HepG2 (cell line): Measurements from ENCODE around the gene FAM156A. TPM values are rescaled to one million over a fixed set of nuclear protein-coding genes. Genes with fewer than 3 reads are reported as not detected.

Experiments used
- ARID2 ChIP-seq: sonication (generic); formaldehyde crosslinking; IDR thresholded peaks from 2 replicates; pipeline ENCODE4 v1.8.1; 2022; ENCODE audit warnings: mild to moderate bottlenecking, missing genetic modification reagents, borderline replicate concordance
- CCAR2 ChIP-seq: fragments of 200-400 bp; formaldehyde crosslinking; optimal IDR thresholded peaks from 2 replicates; pipeline ENCODE3; 2018; ENCODE audit warnings: low read depth, mild to moderate bottlenecking, low read length, moderate library complexity
- FOXK1 ChIP-seq: sonication (generic); formaldehyde crosslinking; IDR thresholded peaks from 2 replicates; pipeline ENCODE4 v1.4.0; 2020; ENCODE audit warnings: low read depth, missing genetic modification reagents, borderline replicate concordance
- GATAD2A ChIP-seq: IDR thresholded peaks from 2 replicates; pipeline ENCODE4 v1.6.1; 2016
- GPN1 ChIP-seq: sonication (generic); formaldehyde crosslinking; IDR thresholded peaks from 2 replicates; pipeline ENCODE4 v1.5.1; 2020; ENCODE audit warnings: missing genetic modification reagents, borderline replicate concordance
- KLF16 ChIP-seq, 2 experiments: sonication (generic) in 1 of 2; formaldehyde crosslinking in 1 of 2; IDR thresholded peaks; 2 replicates each; pipeline versions ENCODE4 v1.6.1 to v1.8.0; 2016 to 2023; ENCODE audit warnings: missing genetic modification reagents in 2 of 2, missing compliant biosample characterization in 1 of 2
- MAFG ChIP-seq: sonication (generic); formaldehyde crosslinking; IDR thresholded peaks from 2 replicates; pipeline ENCODE4 v1.5.1; 2020; ENCODE audit warnings: mild to moderate bottlenecking, missing genetic modification reagents
- MEF2D ChIP-seq: sonication (generic); formaldehyde crosslinking; IDR thresholded peaks from 2 replicates; pipeline ENCODE4 v1.5.1; 2020; ENCODE audit warnings: mild to moderate bottlenecking, missing genetic modification reagents
- MIER3 ChIP-seq: IDR thresholded peaks from 2 replicates; pipeline ENCODE4 v1.6.1; 2016; ENCODE audit warnings: missing compliant biosample characterization, borderline replicate concordance
- NFYB ChIP-seq: sonication (generic); formaldehyde crosslinking; IDR thresholded peaks from 2 replicates; pipeline ENCODE4 v1.4.0; 2020; ENCODE audit warnings: missing genetic modification reagents
- PITX1 ChIP-seq: sonication (generic); formaldehyde crosslinking; IDR thresholded peaks from 2 replicates; pipeline ENCODE4 v1.5.1; 2020; ENCODE audit warnings: mild to moderate bottlenecking, missing genetic modification reagents
- RFX5 ChIP-seq: IDR thresholded peaks from 2 replicates; pipeline ENCODE4 v1.6.1; 2011; ENCODE audit warnings: low read depth, low read length, improper control_type of control experiment
- SIX1 ChIP-seq: sonication (generic); formaldehyde crosslinking; IDR thresholded peaks from 2 replicates; pipeline ENCODE4 v1.4.0; 2020; ENCODE audit warnings: missing genetic modification reagents, borderline replicate concordance
- STAG1 ChIP-seq: sonication (generic); formaldehyde crosslinking; IDR thresholded peaks from 2 replicates; pipeline ENCODE4 v1.4.0; 2020; ENCODE audit warnings: missing genetic modification reagents
- TCF7 ChIP-seq: sonication (generic); IDR thresholded peaks from 2 replicates; pipeline ENCODE4 v1.6.1; 2016; ENCODE audit warnings: antibody characterized with exemption, low read depth
- ZBTB38 ChIP-seq: sonication (generic); formaldehyde crosslinking; IDR thresholded peaks from 2 replicates; pipeline ENCODE4 v1.5.1; 2020; ENCODE audit warnings: mild to moderate bottlenecking, missing genetic modification reagents
- ZFP36 ChIP-seq: fragments of 150-350 bp; IDR thresholded peaks from 2 replicates; pipeline ENCODE4 v1.6.1; 2018; ENCODE audit warnings: borderline replicate concordance, low read length, low read depth; ENCODE audit not compliant: partially characterized antibody
- ZIK1 ChIP-seq: sonication (generic); formaldehyde crosslinking; IDR thresholded peaks from 2 replicates; pipeline ENCODE4 v1.5.0; 2020; ENCODE audit warnings: mild to moderate bottlenecking, low read depth, missing genetic modification reagents, borderline replicate concordance
- ZNF160 ChIP-seq: sonication (generic); formaldehyde crosslinking; IDR thresholded peaks from 2 replicates; pipeline ENCODE4 v1.8.0; 2022; ENCODE audit warnings: mild to moderate bottlenecking, inconsistent platforms, missing genetic modification reagents
- ZNF234 ChIP-seq: sonication (generic); formaldehyde crosslinking; conservative IDR thresholded peaks from 2 replicates; pipeline ENCODE4 v1.5.1; 2020; ENCODE audit warnings: mild to moderate bottlenecking, missing genetic modification reagents
- ZNF777 ChIP-seq: sonication (generic); formaldehyde crosslinking; IDR thresholded peaks from 2 replicates; pipeline ENCODE4 v1.4.0; 2020; ENCODE audit warnings: missing genetic modification reagents
- polyA plus RNA-seq, 8 experiments: library from polyadenylated mRNA; depleted of rRNA in 3 of 8; stranded (reverse) in 7 of 8; unstranded in 1 of 8; fragments of >200 nt; fragmentation: Illumina TruSeq in 4 of 8; extraction: Trizol in 4 of 8; gene quantifications; 2 replicates each; pipeline versions ENCODE4 v1.2.1 to v1.2.3, GENCODE V29; 2011 to 2016; ENCODE audit warnings: low read depth in 4 of 8, missing spikeins in 1 of 8, mixed read lengths in 1 of 8; ENCODE audit not compliant: insufficient read depth in 1 of 8
- total RNA-seq, 5 experiments: library from RNA; depleted of rRNA; stranded (reverse); fragments of >200 nt; fragmentation: Illumina TruSeq; extraction: Trizol; gene quantifications; 2 replicates each; pipeline ENCODE4 v1.2.3, GENCODE V29; 2016; ENCODE audit warnings: low read depth in 1 of 5
- TF ChIP-seq, protein P1 (sequence below): sonication (generic); formaldehyde crosslinking; IDR thresholded peaks from 2 replicates; pipeline ENCODE4 v1.8.0; 2022; ENCODE audit warnings: missing genetic modification reagents, mild to moderate bottlenecking, borderline replicate concordance
- TF ChIP-seq, protein P2 (sequence below): sonication (generic); formaldehyde crosslinking; IDR thresholded peaks from 2 replicates; pipeline ENCODE4 v1.4.0; 2020; ENCODE audit warnings: mild to moderate bottlenecking, missing genetic modification reagents
- TF ChIP-seq, protein P3 (sequence below): IDR thresholded peaks from 2 replicates; pipeline ENCODE4 v1.6.1; 2016; ENCODE audit warnings: low read depth
- TF ChIP-seq, protein P4 (sequence below): sonication (generic); formaldehyde crosslinking; IDR thresholded peaks from 2 replicates; pipeline ENCODE4 v1.5.1; 2020; ENCODE audit warnings: missing genetic modification reagents, mild to moderate bottlenecking, borderline replicate concordance
- TF ChIP-seq, protein P5 (sequence below): sonication (generic); formaldehyde crosslinking; IDR thresholded peaks from 2 replicates; pipeline ENCODE4 v1.5.0; 2020; ENCODE audit warnings: missing genetic modification reagents
- TF ChIP-seq, protein P6 (sequence below): IDR thresholded peaks from 2 replicates; pipeline ENCODE4 v1.6.1; 2016; ENCODE audit warnings: missing genetic modification reagents, missing compliant biosample characterization

FAM156A gene
- total and polyA plus RNA-seq, 2 of the 13 experiments (the other 11 are each of a cell fraction or from before 2014, with no cell fraction given): 15.4 to 53.8 TPM

DNA sequence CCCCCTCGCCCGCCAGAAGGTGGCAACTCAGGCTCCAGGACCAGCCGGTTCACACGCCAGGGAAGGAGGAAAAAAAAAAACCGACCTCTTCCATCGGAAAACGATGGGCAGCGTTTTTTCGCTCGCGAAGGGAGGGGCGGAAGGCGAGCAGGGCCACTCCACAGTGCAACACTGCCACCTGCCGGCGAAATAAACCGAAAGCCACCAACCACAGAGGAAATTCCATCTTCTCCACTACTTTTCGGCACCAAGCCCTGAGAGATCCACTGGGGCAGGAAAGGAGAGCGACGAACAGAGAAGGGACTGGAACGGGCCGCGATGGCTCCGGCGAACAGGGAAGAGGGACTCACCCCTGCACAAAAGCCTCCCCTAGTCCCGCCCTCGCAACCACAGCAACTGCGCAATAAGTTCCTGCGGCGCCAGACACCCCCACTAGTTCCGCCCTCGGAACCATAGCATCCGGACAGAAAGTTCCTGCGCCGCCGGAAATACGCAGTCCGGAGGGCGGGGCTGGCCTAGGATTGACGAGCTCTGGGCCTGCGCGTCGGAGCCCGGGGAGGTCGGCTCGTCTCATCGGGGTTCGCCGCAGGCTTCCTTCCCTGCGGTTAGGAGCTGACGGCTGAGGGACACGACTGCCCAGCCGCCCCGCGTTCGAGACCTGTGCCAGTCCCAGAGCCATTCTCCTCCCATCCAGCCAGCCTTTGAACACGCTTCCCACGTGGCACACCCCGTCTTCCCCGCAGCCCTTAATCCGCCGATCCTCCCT is 23.4 kb downstream of the FAM156A start (continued):
- TF ChIP-seq ZNF234: no peak
- peak; percentile 57 for TF ChIP-seq GATAD2A (CRISPR knock-in tag)
- TF ChIP-seq MAFG (CRISPR knock-in tag): no peak
- no peak for TF ChIP-seq ZIK1 (CRISPR knock-in tag)
- TF ChIP-seq, protein P1, sequence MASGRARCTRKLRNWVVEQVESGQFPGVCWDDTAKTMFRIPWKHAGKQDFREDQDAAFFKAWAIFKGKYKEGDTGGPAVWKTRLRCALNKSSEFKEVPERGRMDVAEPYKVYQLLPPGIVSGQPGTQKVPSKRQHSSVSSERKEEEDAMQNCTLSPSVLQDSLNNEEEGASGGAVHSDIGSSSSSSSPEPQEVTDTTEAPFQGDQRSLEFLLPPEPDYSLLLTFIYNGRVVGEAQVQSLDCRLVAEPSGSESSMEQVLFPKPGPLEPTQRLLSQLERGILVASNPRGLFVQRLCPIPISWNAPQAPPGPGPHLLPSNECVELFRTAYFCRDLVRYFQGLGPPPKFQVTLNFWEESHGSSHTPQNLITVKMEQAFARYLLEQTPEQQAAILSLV: no peak
- TF ChIP-seq GPN1 (CRISPR knock-in tag): no peak
- TF ChIP-seq, protein P2, sequence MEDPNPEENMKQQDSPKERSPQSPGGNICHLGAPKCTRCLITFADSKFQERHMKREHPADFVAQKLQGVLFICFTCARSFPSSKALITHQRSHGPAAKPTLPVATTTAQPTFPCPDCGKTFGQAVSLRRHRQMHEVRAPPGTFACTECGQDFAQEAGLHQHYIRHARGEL (CRISPR knock-in tag): no peak
- 0 out of 2 replicates have a peak, but pooled peaks have one; percentile 12 for TF ChIP-seq PITX1 (CRISPR knock-in tag)
- TF ChIP-seq KLF16 (CRISPR knock-in tag; IDR thresholded peaks at IDR 0.05): no peak
- TF ChIP-seq, protein P3, sequence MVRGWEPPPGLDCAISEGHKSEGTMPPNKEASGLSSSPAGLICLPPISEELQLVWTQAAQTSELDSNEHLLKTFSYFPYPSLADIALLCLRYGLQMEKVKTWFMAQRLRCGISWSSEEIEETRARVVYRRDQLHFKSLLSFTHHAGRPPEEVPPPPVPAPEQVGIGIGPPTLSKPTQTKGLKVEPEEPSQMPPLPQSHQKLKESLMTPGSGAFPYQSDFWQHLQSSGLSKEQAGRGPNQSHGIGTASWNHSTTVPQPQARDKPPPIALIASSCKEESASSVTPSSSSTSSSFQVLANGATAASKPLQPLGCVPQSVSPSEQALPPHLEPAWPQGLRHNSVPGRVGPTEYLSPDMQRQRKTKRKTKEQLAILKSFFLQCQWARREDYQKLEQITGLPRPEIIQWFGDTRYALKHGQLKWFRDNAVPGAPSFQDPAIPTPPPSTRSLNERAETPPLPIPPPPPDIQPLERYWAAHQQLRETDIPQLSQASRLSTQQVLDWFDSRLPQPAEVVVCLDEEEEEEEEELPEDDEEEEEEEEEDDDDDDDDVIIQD (CRISPR knock-in tag): peak; percentile 59; the same call in 1 of the 2 replicates
- no peak for TF ChIP-seq SIX1
- TF ChIP-seq STAG1: peak; percentile 78
- TF ChIP-seq ZBTB38: no peak
- TF ChIP-seq ARID2 (CRISPR knock-in tag): no peak
- TF ChIP-seq, protein P4, sequence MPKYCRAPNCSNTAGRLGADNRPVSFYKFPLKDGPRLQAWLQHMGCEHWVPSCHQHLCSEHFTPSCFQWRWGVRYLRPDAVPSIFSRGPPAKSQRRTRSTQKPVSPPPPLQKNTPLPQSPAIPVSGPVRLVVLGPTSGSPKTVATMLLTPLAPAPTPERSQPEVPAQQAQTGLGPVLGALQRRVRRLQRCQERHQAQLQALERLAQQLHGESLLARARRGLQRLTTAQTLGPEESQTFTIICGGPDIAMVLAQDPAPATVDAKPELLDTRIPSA: no peak
- TF ChIP-seq ZNF777 (CRISPR knock-in tag): no peak
- no peak; the same call in 1 of the 2 replicates for TF ChIP-seq ZNF160 (CRISPR knock-in tag)
- no peak for TF ChIP-seq TCF7
- TF ChIP-seq CCAR2: no peak
- TF ChIP-seq MEF2D (CRISPR knock-in tag): no peak
- TF ChIP-seq, protein P5, sequence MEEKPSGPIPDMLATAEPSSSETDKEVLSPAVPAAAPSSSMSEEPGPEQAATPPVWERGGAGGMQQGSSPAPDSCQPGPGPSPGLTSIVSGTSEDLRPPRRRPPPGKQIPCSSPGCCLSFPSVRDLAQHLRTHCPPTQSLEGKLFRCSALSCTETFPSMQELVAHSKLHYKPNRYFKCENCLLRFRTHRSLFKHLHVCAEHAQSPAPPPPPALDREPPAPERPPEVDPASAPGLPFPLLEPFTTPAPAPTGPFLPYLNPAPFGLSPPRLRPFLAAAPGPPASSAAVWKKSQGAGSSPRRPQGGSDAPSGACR (CRISPR knock-in tag): no peak
- TF ChIP-seq, protein P6, sequence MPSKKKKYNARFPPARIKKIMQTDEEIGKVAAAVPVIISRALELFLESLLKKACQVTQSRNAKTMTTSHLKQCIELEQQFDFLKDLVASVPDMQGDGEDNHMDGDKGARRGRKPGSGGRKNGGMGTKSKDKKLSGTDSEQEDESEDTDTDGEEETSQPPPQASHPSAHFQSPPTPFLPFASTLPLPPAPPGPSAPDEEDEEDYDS (CRISPR knock-in tag): peak; percentile 31; the same call in 1 of the 2 replicates
- no peak for TF ChIP-seq MIER3 (CRISPR knock-in tag)
- no peak for TF ChIP-seq ZFP36
- no peak for TF ChIP-seq NFYB
- 0 out of 2 replicates have a peak, but pooled peaks have one; percentile 22 for TF ChIP-seq FOXK1 (CRISPR knock-in tag)
- TF ChIP-seq RFX5: no peak
